Retinal pigment epithelial cell (primary cell): Measurements from ENCODE around the gene SLC13A1.

Experiments
- DNase-seq: peaks from one replicate; pipeline ENCODE4 v3.0.0-alpha.2; 2010; ENCODE audit warnings: low read depth
- H3K4me3 ChIP-seq: 2 replicates; pipeline ENCODE4 v1.5.1; 2011; ENCODE audit warnings: mild to moderate bottlenecking, low read length, control low read depth, moderate library complexity
- TF ChIP-seq, protein P1 (sequence below): conservative IDR thresholded peaks from 2 replicates; pipeline ENCODE4 v1.5.1; 2011; ENCODE audit warnings: low read depth, low read length, control low read depth, inconsistent platforms

The SLC13A1 gene, protein sequence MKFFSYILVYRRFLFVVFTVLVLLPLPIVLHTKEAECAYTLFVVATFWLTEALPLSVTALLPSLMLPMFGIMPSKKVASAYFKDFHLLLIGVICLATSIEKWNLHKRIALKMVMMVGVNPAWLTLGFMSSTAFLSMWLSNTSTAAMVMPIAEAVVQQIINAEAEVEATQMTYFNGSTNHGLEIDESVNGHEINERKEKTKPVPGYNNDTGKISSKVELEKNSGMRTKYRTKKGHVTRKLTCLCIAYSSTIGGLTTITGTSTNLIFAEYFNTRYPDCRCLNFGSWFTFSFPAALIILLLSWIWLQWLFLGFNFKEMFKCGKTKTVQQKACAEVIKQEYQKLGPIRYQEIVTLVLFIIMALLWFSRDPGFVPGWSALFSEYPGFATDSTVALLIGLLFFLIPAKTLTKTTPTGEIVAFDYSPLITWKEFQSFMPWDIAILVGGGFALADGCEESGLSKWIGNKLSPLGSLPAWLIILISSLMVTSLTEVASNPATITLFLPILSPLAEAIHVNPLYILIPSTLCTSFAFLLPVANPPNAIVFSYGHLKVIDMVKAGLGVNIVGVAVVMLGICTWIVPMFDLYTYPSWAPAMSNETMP

DNA sequence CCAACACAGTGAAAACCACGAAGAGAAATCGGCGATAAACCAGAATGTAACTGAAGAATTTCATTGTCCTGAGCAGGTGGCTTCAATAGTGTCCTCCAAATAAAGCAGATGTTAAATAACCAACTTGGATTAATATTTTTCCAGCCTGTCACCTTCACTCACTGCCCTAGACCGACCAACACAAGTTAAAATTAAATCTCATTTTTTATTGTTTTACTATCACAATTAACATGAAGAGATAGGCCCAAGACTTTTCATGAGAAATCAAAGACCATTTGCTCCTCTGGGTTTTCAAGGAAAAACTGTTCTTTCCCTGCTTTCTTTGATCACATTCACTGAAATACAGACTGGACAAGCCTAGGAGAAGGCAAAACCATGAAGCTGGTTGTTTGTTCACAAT, at the start of gene SLC13A1:
TSS of gene SLC13A1 (minus strand) at position 87 of the 400 bp plus-strand sequence. CDS start at position 64, 23 bp downstream.
- TF ChIP-seq, protein P1, sequence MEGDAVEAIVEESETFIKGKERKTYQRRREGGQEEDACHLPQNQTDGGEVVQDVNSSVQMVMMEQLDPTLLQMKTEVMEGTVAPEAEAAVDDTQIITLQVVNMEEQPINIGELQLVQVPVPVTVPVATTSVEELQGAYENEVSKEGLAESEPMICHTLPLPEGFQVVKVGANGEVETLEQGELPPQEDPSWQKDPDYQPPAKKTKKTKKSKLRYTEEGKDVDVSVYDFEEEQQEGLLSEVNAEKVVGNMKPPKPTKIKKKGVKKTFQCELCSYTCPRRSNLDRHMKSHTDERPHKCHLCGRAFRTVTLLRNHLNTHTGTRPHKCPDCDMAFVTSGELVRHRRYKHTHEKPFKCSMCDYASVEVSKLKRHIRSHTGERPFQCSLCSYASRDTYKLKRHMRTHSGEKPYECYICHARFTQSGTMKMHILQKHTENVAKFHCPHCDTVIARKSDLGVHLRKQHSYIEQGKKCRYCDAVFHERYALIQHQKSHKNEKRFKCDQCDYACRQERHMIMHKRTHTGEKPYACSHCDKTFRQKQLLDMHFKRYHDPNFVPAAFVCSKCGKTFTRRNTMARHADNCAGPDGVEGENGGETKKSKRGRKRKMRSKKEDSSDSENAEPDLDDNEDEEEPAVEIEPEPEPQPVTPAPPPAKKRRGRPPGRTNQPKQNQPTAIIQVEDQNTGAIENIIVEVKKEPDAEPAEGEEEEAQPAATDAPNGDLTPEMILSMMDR, result no peak
- no peak for DNase-seq
- no peak within 1 kb of the TSS for H3K4me3 ChIP-seq

- no peak overlapping the region for H3K4me3 ChIP-seq
- TF ChIP-seq, protein P1, result no peak
- no peak for DNase-seq
Observed at GRCh38 chr7:123244768-123245167, 45.0 kb upstream of the SLC13A1 start.

GRCh38 chr7:123242467-123243092, 42.8 kb upstream of the SLC13A1 start:
- DNase-seq, result no peak
- TF ChIP-seq, protein P1, result no peak
- no peak overlapping the region for H3K4me3 ChIP-seq

DNA sequence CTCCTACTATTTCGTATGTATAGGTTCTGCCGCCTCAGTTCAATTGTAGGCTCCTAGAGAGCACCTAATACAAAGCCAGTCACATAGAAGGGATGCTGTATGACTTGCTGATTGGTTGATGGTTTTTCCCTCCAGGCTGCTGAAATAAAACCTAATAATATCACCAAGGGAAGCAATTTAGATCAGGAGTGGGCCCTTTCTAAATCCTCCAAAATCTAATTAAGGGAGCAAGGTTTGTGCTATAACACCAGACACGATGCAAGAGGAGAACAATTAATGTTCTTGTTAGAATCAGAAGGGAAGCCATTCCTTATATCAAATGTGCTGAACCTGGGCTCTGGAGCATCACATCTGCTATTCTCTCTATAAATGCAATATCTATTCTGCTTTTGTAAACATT, 42.0 kb upstream of the SLC13A1 start:
- no peak for DNase-seq
- TF ChIP-seq, protein P1, result no peak
- no peak overlapping the region for H3K4me3 ChIP-seq

- DNase-seq, result no peak
- TF ChIP-seq, protein P1, result no peak
- no peak overlapping the region for H3K4me3 ChIP-seq
Observed at GRCh38 chr7:123231021-123232000, 31.5 kb upstream of the SLC13A1 start.

DNA sequence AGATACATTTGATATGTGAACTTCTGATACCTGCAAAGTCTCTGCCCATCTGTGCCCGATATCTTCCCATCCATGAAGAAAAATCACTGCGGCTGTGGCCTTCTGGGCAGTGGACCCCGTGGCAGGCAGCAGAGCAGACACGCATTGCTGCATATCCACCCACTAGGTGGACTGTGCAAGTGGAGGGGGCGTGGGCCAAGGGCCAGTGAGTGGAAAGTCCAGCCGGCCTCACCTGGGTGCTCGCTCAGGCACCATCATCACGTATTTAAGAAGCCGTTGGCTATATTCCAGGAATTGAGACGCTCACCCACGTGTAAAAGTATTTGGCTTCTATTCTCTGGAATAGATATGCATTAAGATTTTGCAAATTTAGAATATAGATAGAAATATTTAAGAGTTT, 30.8 kb upstream of the SLC13A1 start:
- no peak for DNase-seq
- TF ChIP-seq, protein P1, result no peak
- H3K4me3 ChIP-seq, result no peak overlapping the region
